ENCODE results near the gene COX4I2.

The COX4I2 gene

DNA sequence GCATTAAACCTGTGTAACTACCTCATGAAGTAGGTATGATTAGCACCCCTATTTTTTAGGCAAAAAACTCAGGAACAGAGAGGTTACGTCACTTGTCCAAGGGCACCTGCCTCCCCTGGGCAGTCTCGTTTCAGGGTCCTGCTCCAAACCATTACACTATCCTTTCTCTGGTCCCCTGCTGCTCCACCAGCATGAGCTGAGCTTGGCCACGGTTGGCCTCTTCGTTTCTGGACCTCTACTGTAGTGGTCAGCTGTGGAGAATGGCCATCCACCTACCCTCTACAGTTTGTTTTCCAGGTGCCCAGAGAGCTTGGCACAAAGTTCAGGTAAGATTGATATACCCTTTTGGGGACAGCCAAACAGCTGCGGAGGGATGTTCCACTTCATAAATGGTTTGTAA lies 16.8 kb downstream of the COX4I2 start:
- H3K4me3 ChIP-seq (ENCODE audit: low read depth, low read length), result no peak overlapping the region
- DNase-seq (ENCODE audit: low read depth), result no peak
- no peak for TF ChIP-seq POLR2A (IDR thresholded peaks at IDR 0.05; ENCODE audit: extremely low read depth, insufficient read length)
- TF ChIP-seq CTCF (IDR thresholded peaks at IDR 0.05; ENCODE audit: low read depth, low read length), result no peak
- TF ChIP-seq MYC (IDR thresholded peaks at IDR 0.05; ENCODE audit: low read depth, low read length), result no peak
- TF ChIP-seq MAX (IDR thresholded peaks at IDR 0.05; ENCODE audit: low read depth, low read length), result no peak

DNA sequence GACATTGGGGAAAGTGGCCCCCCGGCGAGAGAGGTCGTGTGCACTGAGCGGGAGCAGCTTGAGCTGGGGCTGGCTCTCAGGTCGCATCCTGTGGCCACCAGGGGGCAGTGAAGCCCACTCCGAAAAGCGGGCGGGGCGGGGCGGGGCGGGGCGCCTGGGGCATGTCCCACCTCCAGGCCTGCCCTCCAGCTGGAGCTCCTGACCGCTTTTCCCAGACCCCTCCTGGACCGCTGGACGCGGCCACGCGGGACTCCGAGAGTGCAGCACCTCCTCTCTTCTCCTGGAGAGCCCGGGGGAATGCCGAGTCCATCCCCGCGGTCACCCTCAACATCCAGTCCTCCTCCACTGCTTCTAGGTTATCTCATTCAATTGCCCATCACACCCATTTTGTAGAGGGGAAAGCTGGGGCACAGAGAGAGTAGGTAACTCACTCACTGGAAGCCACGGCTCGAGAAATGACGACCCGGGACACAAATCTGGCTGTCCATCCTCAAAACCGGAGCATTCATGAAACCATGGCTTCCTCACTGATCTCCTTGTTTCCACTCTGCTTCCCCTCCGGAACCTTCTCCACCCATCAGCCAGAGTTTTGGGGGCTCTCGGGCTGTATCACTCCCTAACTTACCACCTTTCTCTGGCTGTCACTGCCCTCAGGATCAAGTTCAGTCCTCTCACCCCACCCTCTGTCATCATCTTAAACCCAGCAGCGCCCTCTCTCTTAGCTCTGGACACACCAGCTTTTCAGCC lies 24.1 kb downstream of the COX4I2 start:
- peak; percentile 77 for DNase-seq (ENCODE audit: low read depth)
- H3K4me3 ChIP-seq (ENCODE audit: low read depth, low read length), result peak overlapping the region; percentile 23
- TF ChIP-seq MYC (IDR thresholded peaks at IDR 0.05; ENCODE audit: low read depth, low read length), result no peak
- TF ChIP-seq CTCF (IDR thresholded peaks at IDR 0.05; ENCODE audit: low read depth, low read length), result peak; percentile 55

DNA sequence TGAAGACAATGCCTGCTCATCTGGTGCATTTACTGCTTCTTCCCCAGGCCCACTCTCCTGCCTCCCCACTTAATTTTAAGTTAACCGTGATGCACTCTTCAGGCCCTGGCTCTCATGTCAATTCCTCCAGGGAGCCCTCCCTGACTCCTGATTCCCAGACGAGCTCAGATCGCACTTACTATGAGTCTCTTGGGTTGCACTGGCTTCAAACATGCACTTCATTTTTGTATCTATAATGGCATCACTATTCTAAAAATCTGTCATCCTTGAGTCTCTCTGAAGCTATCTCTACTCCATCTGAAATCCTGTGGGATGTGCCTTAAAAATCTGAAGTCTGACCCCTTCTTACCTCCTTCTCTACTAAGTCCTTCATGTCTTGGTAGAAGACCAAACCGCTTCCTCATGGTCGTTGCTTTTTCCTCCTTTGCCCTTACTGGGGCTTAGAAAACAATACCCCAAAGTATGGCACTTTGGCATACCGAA lies 24.7 kb downstream of the COX4I2 start:
- TF ChIP-seq MAX (IDR thresholded peaks at IDR 0.05; ENCODE audit: low read depth, low read length) (no peak), CTCF (IDR thresholded peaks at IDR 0.05; ENCODE audit: low read depth, low read length) (no peak), POLR2A (IDR thresholded peaks at IDR 0.05; ENCODE audit: extremely low read depth, insufficient read length) (no peak), MYC (IDR thresholded peaks at IDR 0.05; ENCODE audit: low read depth, low read length) (no peak)

GRCh38 chr20:31663524-31663837 lies 25.8 kb downstream of the COX4I2 start:
- DNase-seq (ENCODE audit: low read depth), result no peak
- H3K4me3 ChIP-seq (ENCODE audit: low read depth, low read length), result no peak overlapping the region
- TF ChIP-seq MAX (IDR thresholded peaks at IDR 0.05; ENCODE audit: low read depth, low read length), result no peak
- no peak for TF ChIP-seq CTCF (IDR thresholded peaks at IDR 0.05; ENCODE audit: low read depth, low read length)
- no peak for TF ChIP-seq POLR2A (IDR thresholded peaks at IDR 0.05; ENCODE audit: extremely low read depth, insufficient read length)
- TF ChIP-seq MYC (IDR thresholded peaks at IDR 0.05; ENCODE audit: low read depth, low read length), result no peak

More for the DNA sequence above, 24.7 kb downstream of the COX4I2 start:
- DNase-seq (ENCODE audit: low read depth), result no peak
- no peak overlapping the region for H3K4me3 ChIP-seq (ENCODE audit: low read depth, low read length)

DNA sequence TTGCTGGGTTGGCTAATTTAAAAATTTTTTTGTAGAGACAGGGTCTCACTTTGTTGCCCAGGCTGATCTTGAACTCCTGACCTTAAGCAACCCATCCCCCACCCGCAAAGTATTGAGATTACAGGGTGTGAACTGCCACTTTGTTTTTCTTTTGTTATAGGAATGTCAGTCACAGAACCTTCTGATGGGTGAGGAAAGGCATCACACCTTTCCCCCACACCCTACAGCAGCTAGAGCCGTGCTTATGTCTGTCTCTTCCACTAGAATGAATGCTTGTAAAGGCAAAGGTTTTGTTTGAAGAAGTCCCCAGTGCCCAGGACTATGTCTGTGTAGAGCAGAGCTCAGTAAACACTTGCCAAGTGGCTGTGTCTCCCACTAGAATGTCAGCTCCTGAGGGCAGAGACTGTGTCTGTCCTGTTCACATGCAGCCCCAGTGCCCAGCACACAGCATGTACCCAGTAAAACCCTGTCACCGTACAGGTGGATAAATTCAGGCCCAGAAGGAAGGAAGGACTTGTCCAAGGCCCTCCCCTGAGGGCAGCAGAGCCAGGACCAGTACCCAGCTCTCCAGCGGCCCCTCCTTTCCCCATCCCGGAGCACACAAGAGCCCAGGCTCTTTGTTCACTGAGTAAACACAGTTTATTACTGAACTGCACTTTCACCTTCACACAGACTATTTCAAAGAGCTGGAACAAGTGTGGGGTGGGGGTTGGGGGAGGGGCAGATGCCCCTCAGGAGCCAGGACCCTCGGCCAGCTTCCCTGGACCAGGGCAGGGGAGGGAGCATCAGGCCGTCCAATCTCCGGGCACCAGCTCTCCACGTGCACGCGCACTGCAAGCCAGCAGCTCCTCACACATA lies 26.4 kb downstream of the COX4I2 start:
- DNase-seq (ENCODE audit: low read depth), result no peak
- TF ChIP-seq POLR2A (IDR thresholded peaks at IDR 0.05; ENCODE audit: extremely low read depth, insufficient read length) (no peak), MYC (IDR thresholded peaks at IDR 0.05; ENCODE audit: low read depth, low read length) (no peak), CTCF (IDR thresholded peaks at IDR 0.05; ENCODE audit: low read depth, low read length) (no peak), MAX (IDR thresholded peaks at IDR 0.05; ENCODE audit: low read depth, low read length) (no peak)
- no peak overlapping the region for H3K4me3 ChIP-seq (ENCODE audit: low read depth, low read length)

All from NB4 (cell line).